ENCODE results near the gene HIP1. TPM values are rescaled to one million over a fixed set of nuclear protein-coding genes. Genes with fewer than 3 reads are reported as not detected.
"Not testable (repeated sequence)": the region's sequence is repeated elsewhere in the genome, so short reads cannot be mapped to it uniquely, and the experiment has no call there.

HIP1 gene
- total and polyA plus RNA-seq, 2 of the 4 experiments (the other 2 are of a cell fraction), result 6.8 to 10.0 TPM

GRCh38 chr7:75601539-75601938 lies 137.2 kb downstream of the HIP1 start:
- Histone ChIP-seq H3K4me3 (ENCODE audit: insufficient read depth, low read depth, low read length) (no peak overlapping the region), H3K18ac (ENCODE audit: low read depth, low read length) (no peak overlapping the region), H4K5ac (ENCODE audit: low read depth, low read length) (no peak overlapping the region), H2BK5ac (ENCODE audit: low read depth, low read length, poor library complexity, severe bottlenecking) (no peak overlapping the region), H3K27ac (ENCODE audit: insufficient read depth, low read length) (no peak overlapping the region), H3K4me2 (ENCODE audit: low read depth, low read length) (no peak overlapping the region), H2BK20ac (ENCODE audit: low read depth, low read length) (no peak overlapping the region), H3K9ac (ENCODE audit: low read depth, low read length) (no peak overlapping the region), H3K79me1 (ENCODE audit: low read depth in 1 of 2, low read length in 2 of 2) (peaks cover 0 to 3% of the 10 kb centered on the region in 2 experiments; a peak in 2 of 4 replicates), H2BK120ac (ENCODE audit: low read depth, low read length) (no peak overlapping the region), H2AFZ (replicated peaks; ENCODE audit: low read length, poor library complexity) (no peak overlapping the region), H2AK5ac (ENCODE audit: low read depth, low read length) (no peak overlapping the region), H3K9me3 (ENCODE audit: control insufficient read depth, insufficient read depth, low read length) (no peaks in the 10 kb centered on the region), H4K91ac (ENCODE audit: insufficient read depth, low read depth, low read length) (no peak overlapping the region), H3K56ac (ENCODE audit: extremely low read depth, insufficient read depth, low read length) (no peak overlapping the region), H3K23ac (ENCODE audit: low read depth, low read length) (no peak overlapping the region), H2BK15ac (ENCODE audit: low read depth, low read length) (no peak overlapping the region), H4K20me1 (ENCODE audit: insufficient read depth, low read length) (no peaks in the 10 kb centered on the region), H3K36me3 (ENCODE audit: control insufficient read depth, insufficient read depth, low read length) (peaks cover 1% of the 10 kb centered on the region; the same call in 1 of the 2 replicates), H3K4ac (ENCODE audit: low read depth, low read length) (no peak overlapping the region), H3K4me1 (ENCODE audit: control insufficient read depth, insufficient read depth, low read length) (peaks cover 7% of the 10 kb centered on the region), H3K9me1 (ENCODE audit: insufficient read depth, low read length) (peaks cover 4% of the 10 kb centered on the region; the same call in 1 of the 2 replicates), H3K14ac (replicated peaks; ENCODE audit: low read depth, low read length) (no peak overlapping the region), H4K8ac (ENCODE audit: low read depth in 2 of 2, low read length in 2 of 2) (no peak overlapping the region), H3K27me3 (ENCODE audit: control insufficient read depth, insufficient read depth, low read length) (no peaks in the 10 kb centered on the region), H2AK9ac (replicated peaks; ENCODE audit: low read depth, low read length, poor library complexity) (no peak overlapping the region)
- POLR2A ChIA-PET (ENCODE audit: unreplicated experiment), result no interaction called here
- TF ChIP-seq RFX5 (IDR thresholded peaks at IDR 0.05; ENCODE audit: low read depth, low read length), result no peak
- no peak for TF ChIP-seq MXI1 (IDR thresholded peaks at IDR 0.05; ENCODE audit: borderline replicate concordance, low read depth, low read length)
- TF ChIP-seq MAFK (IDR thresholded peaks at IDR 0.05; ENCODE audit: low read depth, low read length), result no peak
- no peak for DNase-seq
- in situ Hi-C loops (cut with MboI; ENCODE audit: low sequenced_read_pairs), result no loop called here
- WGBS, 2 experiments (ENCODE audit: extremely low coverage in 2 of 2, insufficient read length in 1 of 2), result no CpG with 5 or more reads among the region's 6 CpGs
- ATAC-seq (ENCODE audit: low read depth), result no peak
- CTCF ChIA-PET, result interaction anchor here (0.6 to 0.7 kb wide), 2 partner anchors 28 to 732 kb away, joined by 4 read pairs; no protein-coding TSS in a partner anchor
- intact Hi-C loops (cut with micrococcal nuclease), result no loop called here
- dilution Hi-C loops (cut with HindIII; ENCODE audit: low sequenced_read_pairs, unreplicated experiment), result no loop called here
- no TSS peak for BruUV-seq (replicated peaks)

- intact Hi-C loops (cut with micrococcal nuclease); DNase-seq; H4K8ac ChIP-seq (ENCODE audit: low read depth in 2 of 2, low read length in 2 of 2); H3K4me1 ChIP-seq (ENCODE audit: control insufficient read depth, insufficient read depth, low read length); H2BK5ac ChIP-seq (ENCODE audit: low read depth, low read length, poor library complexity, severe bottlenecking); H3K79me1 ChIP-seq (ENCODE audit: low read depth in 1 of 2, low read length in 2 of 2); H2AFZ ChIP-seq (replicated peaks; ENCODE audit: low read length, poor library complexity); H2BK15ac ChIP-seq (ENCODE audit: low read depth, low read length); dilution Hi-C loops (cut with HindIII; ENCODE audit: low sequenced_read_pairs, unreplicated experiment); ATAC-seq (ENCODE audit: low read depth); H4K91ac ChIP-seq (ENCODE audit: insufficient read depth, low read depth, low read length); H3K23ac ChIP-seq (ENCODE audit: low read depth, low read length); H3K9ac ChIP-seq (ENCODE audit: low read depth, low read length); H2AK9ac ChIP-seq (replicated peaks; ENCODE audit: low read depth, low read length, poor library complexity); H4K5ac ChIP-seq (ENCODE audit: low read depth, low read length); POLR2A ChIA-PET (ENCODE audit: unreplicated experiment); H3K4ac ChIP-seq (ENCODE audit: low read depth, low read length); in situ Hi-C loops (cut with MboI; ENCODE audit: low sequenced_read_pairs); BruUV-seq (replicated peaks); H3K27me3 ChIP-seq (ENCODE audit: control insufficient read depth, insufficient read depth, low read length); H3K14ac ChIP-seq (replicated peaks; ENCODE audit: low read depth, low read length); H3K9me1 ChIP-seq (ENCODE audit: insufficient read depth, low read length); H3K27ac ChIP-seq (ENCODE audit: insufficient read depth, low read length); H4K20me1 ChIP-seq (ENCODE audit: insufficient read depth, low read length); H3K56ac ChIP-seq (ENCODE audit: extremely low read depth, insufficient read depth, low read length); H3K36me3 ChIP-seq (ENCODE audit: control insufficient read depth, insufficient read depth, low read length); H2BK20ac ChIP-seq (ENCODE audit: low read depth, low read length); H2AK5ac ChIP-seq (ENCODE audit: low read depth, low read length); H3K9me3 ChIP-seq (ENCODE audit: control insufficient read depth, insufficient read depth, low read length); H3K4me3 ChIP-seq (ENCODE audit: insufficient read depth, low read depth, low read length); H2BK120ac ChIP-seq (ENCODE audit: low read depth, low read length); H3K18ac ChIP-seq (ENCODE audit: low read depth, low read length); H3K4me2 ChIP-seq (ENCODE audit: low read depth, low read length): not testable (repeated sequence)
- no CpG with 5 or more reads among the region's 4 CpGs for WGBS, 2 experiments (ENCODE audit: extremely low coverage in 2 of 2, insufficient read length in 1 of 2)
- CTCF ChIA-PET, result interaction anchor here (0.7 kb wide), 1 partner anchor 733 kb away, joined by 4 read pairs; no protein-coding TSS in a partner anchor
Observed at GRCh38 chr7:75600748-75601147, 138.0 kb downstream of the HIP1 start.
